Measurements from ENCODE around the gene BST1. TPM values are rescaled to one million over a fixed set of nuclear protein-coding genes. Genes with fewer than 3 reads are reported as not detected.

The BST1 gene
- total RNA-seq, 1 experiment from 2014 or later, result 0.41 TPM

DNA sequence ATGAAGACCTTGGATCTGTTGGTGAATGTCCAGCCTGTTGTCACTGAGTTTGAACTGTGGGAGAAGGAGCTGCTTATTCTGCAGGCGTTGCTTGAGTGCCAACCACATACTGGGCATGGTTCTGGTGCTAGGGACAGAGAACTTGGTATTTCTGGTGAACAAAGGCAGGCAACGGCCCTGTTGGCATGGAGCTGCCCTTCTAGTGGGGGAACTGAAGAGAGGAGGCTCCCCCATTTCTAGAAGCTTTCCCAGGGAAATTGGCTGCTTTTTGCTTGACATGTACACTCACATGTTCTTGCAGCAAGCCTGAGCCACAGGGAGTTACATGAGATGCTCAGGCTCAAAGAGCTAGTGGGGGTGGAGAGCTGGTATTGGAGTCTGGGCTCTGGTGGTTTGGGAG is 66.3 kb downstream of the BST1 start:
- no peaks in the 10 kb centered on the region for H3K4me1 Mint-ChIP-seq (ENCODE audit: low read depth, unreplicated experiment)
- no peaks in the 10 kb centered on the region for H3K36me3 ChIP-seq (ENCODE audit: control insufficient read depth, insufficient read depth, low read length)
- no peak overlapping the region for H3K4me3 ChIP-seq (ENCODE audit: low read depth, low read length)
- H3K9me3 ChIP-seq, result no peaks in the 10 kb centered on the region
- no TSS peak for BruUV-seq (replicated peaks)
- ChIA-PET POLR2A (no interaction called here), CTCF (no interaction called here)
- intact Hi-C loops (cut with micrococcal nuclease; ENCODE audit: unreplicated experiment), result no loop called here
- no peak overlapping the region for H3K27ac Mint-ChIP-seq (ENCODE audit: unreplicated experiment)
- H3K27me3 ChIP-seq (replicated peaks; ENCODE audit: control insufficient read depth, insufficient read depth, low read length), result no peaks in the 10 kb centered on the region
- peaks cover 19% of the 10 kb centered on the region for H3K27me3 Mint-ChIP-seq (ENCODE audit: insufficient read depth, unreplicated experiment)
- TF ChIP-seq, protein P1, sequence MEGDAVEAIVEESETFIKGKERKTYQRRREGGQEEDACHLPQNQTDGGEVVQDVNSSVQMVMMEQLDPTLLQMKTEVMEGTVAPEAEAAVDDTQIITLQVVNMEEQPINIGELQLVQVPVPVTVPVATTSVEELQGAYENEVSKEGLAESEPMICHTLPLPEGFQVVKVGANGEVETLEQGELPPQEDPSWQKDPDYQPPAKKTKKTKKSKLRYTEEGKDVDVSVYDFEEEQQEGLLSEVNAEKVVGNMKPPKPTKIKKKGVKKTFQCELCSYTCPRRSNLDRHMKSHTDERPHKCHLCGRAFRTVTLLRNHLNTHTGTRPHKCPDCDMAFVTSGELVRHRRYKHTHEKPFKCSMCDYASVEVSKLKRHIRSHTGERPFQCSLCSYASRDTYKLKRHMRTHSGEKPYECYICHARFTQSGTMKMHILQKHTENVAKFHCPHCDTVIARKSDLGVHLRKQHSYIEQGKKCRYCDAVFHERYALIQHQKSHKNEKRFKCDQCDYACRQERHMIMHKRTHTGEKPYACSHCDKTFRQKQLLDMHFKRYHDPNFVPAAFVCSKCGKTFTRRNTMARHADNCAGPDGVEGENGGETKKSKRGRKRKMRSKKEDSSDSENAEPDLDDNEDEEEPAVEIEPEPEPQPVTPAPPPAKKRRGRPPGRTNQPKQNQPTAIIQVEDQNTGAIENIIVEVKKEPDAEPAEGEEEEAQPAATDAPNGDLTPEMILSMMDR (IDR thresholded peaks at IDR 0.05; ENCODE audit: insufficient read depth in 1 of 2, low read depth in 1 of 2, low read length in 1 of 2, severe bottlenecking in 1 of 2, unreplicated experiment in 1 of 2), result no peak
- no peak for DNase-seq
- H3K9me3 Mint-ChIP-seq (ENCODE audit: unreplicated experiment), result no peaks in the 10 kb centered on the region
- no peaks in the 10 kb centered on the region for H3K36me3 Mint-ChIP-seq (ENCODE audit: insufficient read depth, unreplicated experiment)
- no peak overlapping the region for H3K4me3 Mint-ChIP-seq (ENCODE audit: unreplicated experiment)
- no peaks in the 10 kb centered on the region for H3K4me1 ChIP-seq

DNA sequence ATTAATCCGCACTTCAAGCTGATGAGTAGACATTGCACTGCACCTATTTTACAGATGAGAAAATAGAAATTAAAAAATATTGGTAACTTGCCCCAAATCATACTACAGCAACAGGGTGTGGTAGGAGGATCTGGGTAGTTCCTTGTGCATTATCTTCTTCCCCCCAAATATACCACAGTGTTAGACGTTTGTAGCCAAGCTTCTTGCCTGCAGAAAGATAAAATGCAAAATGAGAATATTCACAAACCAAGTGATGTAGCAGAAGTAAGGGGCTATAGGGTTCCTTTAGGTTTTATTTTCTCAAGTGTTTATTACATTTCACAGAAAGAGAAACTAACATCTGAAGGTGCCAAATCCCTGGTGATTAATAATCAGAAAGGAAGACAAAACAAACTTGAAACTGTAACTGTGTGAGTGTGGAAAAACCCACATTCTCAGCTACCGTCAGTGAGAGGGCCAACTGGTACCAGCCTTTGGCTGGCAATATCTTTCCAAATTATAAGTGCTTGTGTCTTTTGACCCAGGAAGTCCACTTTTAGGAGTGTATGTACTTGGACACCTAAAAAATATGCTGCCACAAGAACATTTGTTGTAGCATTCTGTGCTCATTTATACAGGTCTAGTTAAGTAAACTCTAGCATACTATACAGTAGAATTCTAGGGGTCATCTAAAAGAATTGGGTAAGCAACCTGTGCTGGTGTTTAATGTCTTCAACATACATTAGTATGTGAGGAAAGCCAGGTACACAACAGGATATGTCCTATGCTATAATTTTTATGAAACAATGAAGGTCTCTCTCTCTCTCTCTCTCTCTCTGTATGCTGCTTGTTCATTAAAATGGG is 68.6 kb downstream of the BST1 start:
- H3K36me3 Mint-ChIP-seq (ENCODE audit: insufficient read depth, unreplicated experiment), result no peaks in the 10 kb centered on the region
- TF ChIP-seq, protein P1 (IDR thresholded peaks at IDR 0.05; ENCODE audit: insufficient read depth in 1 of 2, low read depth in 1 of 2, low read length in 1 of 2, severe bottlenecking in 1 of 2, unreplicated experiment in 1 of 2), result no peak
- H3K27me3 Mint-ChIP-seq (ENCODE audit: insufficient read depth, unreplicated experiment), result peaks cover 28% of the 10 kb centered on the region
- no peaks in the 10 kb centered on the region for H3K27me3 ChIP-seq (replicated peaks; ENCODE audit: control insufficient read depth, insufficient read depth, low read length)
- H3K36me3 ChIP-seq (ENCODE audit: control insufficient read depth, insufficient read depth, low read length), result no peaks in the 10 kb centered on the region
- intact Hi-C loops (cut with micrococcal nuclease; ENCODE audit: unreplicated experiment), result no loop called here
- H3K9me3 Mint-ChIP-seq (ENCODE audit: unreplicated experiment), result no peaks in the 10 kb centered on the region
- no peak for DNase-seq
- H3K9me3 ChIP-seq, result no peaks in the 10 kb centered on the region
- no peaks in the 10 kb centered on the region for H3K4me1 Mint-ChIP-seq (ENCODE audit: low read depth, unreplicated experiment)
- ChIA-PET CTCF (no interaction called here), POLR2A (no interaction called here)
- no peak overlapping the region for H3K4me3 Mint-ChIP-seq (ENCODE audit: unreplicated experiment)
- no peak overlapping the region for H3K4me3 ChIP-seq (ENCODE audit: low read depth, low read length)
- BruUV-seq (replicated peaks), result no TSS peak
- no peaks in the 10 kb centered on the region for H3K4me1 ChIP-seq
- H3K27ac Mint-ChIP-seq (ENCODE audit: unreplicated experiment), result no peak overlapping the region

DNA sequence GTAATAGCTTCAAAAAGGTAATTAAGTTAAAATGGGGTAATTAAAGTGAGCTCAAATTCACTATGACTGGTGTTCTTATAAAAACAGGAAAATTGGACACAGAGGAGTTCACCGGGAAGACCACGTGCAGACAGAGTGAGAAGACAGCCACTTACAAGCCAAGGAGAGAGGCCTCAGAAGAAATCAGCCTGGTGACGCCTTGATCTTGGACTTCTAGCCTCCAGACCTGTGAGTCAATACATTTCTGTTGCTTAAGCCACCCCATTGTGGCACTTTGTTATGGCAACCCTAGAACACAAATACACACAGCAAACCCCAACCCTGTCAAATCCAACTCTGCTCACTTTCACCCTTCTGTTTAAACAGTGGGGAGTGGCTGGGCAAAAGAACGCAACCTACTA is 71.2 kb downstream of the BST1 start:
- ChIA-PET POLR2A (no interaction called here), CTCF (no interaction called here)
- Histone ChIP-seq H3K4me3 (ENCODE audit: low read depth, low read length) (no peak overlapping the region), H3K9me3 (no peaks in the 10 kb centered on the region), H3K4me1 (no peaks in the 10 kb centered on the region), H3K36me3 (ENCODE audit: control insufficient read depth, insufficient read depth, low read length) (no peaks in the 10 kb centered on the region), H3K27me3 (replicated peaks; ENCODE audit: control insufficient read depth, insufficient read depth, low read length) (no peaks in the 10 kb centered on the region)
- Mint-ChIP-seq H3K36me3 (ENCODE audit: insufficient read depth, unreplicated experiment) (no peaks in the 10 kb centered on the region), H3K4me3 (ENCODE audit: unreplicated experiment) (no peak overlapping the region), H3K27me3 (ENCODE audit: insufficient read depth, unreplicated experiment) (peaks cover 32% of the 10 kb centered on the region), H3K27ac (ENCODE audit: unreplicated experiment) (no peak overlapping the region), H3K9me3 (ENCODE audit: unreplicated experiment) (no peaks in the 10 kb centered on the region), H3K4me1 (ENCODE audit: low read depth, unreplicated experiment) (no peaks in the 10 kb centered on the region)
- BruUV-seq (replicated peaks), result no TSS peak
- intact Hi-C loops (cut with micrococcal nuclease; ENCODE audit: unreplicated experiment), result no loop called here
- no peak for DNase-seq
- TF ChIP-seq, protein P1 (IDR thresholded peaks at IDR 0.05; ENCODE audit: insufficient read depth in 1 of 2, low read depth in 1 of 2, low read length in 1 of 2, severe bottlenecking in 1 of 2, unreplicated experiment in 1 of 2), result no peak
